Effector memory CD4-positive, alpha-beta T cell (primary cell): Measurements from ENCODE around the gene PBX1.

Source experiments
- DNase-seq, 3 donors: peaks; one replicate each; pipeline ENCODE4 v3.0.0-alpha.2; 2020
- H3K27ac ChIP-seq: 2 replicates; pipeline ENCODE4 v1.7.0; 2013; ENCODE audit warnings: mild to moderate bottlenecking, low read length, moderate library complexity; ENCODE audit not compliant: insufficient read depth, poor library complexity, severe bottlenecking
- H3K27me3 ChIP-seq: replicated peaks from 2 replicates; pipeline ENCODE4 v1.7.0; 2013; ENCODE audit warnings: mild to moderate bottlenecking, low read length; ENCODE audit not compliant: insufficient read depth, control insufficient read depth, poor library complexity, severe bottlenecking
- H3K36me3 ChIP-seq: 2 replicates; pipeline ENCODE4 v1.7.0; 2013; ENCODE audit warnings: mild to moderate bottlenecking, low read length, moderate library complexity; ENCODE audit not compliant: control insufficient read depth, insufficient read depth
- H3K4me1 ChIP-seq: 2 replicates; pipeline ENCODE4 v1.7.0; 2013; ENCODE audit warnings: low read length, mild to moderate bottlenecking; ENCODE audit not compliant: control insufficient read depth, insufficient read depth, poor library complexity, severe bottlenecking
- H3K4me3 ChIP-seq: 2 replicates; pipeline ENCODE4 v1.7.0; 2013; ENCODE audit warnings: low read length, low read depth, mild to moderate bottlenecking; ENCODE audit not compliant: insufficient read depth, poor library complexity, severe bottlenecking
- H3K9me3 ChIP-seq: 2 replicates; pipeline ENCODE4 v1.7.0; 2013; ENCODE audit warnings: mild to moderate bottlenecking, low read length, moderate library complexity; ENCODE audit not compliant: control insufficient read depth

Gene PBX1

GRCh38 chr1:164687777-164688176 lies 128.8 kb downstream of the PBX1 start:
- H3K4me1 ChIP-seq = no peaks in the 10 kb centered on the region
- DNase-seq = no peak
- H3K27me3 ChIP-seq = no peaks in the 10 kb centered on the region
- H3K36me3 ChIP-seq = no peaks in the 10 kb centered on the region
- no peaks in the 10 kb centered on the region for H3K9me3 ChIP-seq
- no peak overlapping the region for H3K27ac ChIP-seq
- H3K4me3 ChIP-seq = no peak overlapping the region

GRCh38 chr1:164688791-164689190 lies 129.8 kb downstream of the PBX1 start:
- Histone ChIP-seq H3K27me3 (no peaks in the 10 kb centered on the region), H3K36me3 (no peaks in the 10 kb centered on the region), H3K9me3 (no peaks in the 10 kb centered on the region), H3K4me1 (no peaks in the 10 kb centered on the region), H3K27ac (no peak overlapping the region), H3K4me3 (no peak overlapping the region)
- no peak for DNase-seq

GRCh38 chr1:164689672-164690511 lies 130.9 kb downstream of the PBX1 start:
- Histone ChIP-seq H3K4me1 (no peaks in the 10 kb centered on the region), H3K4me3 (no peak overlapping the region), H3K27me3 (no peaks in the 10 kb centered on the region), H3K36me3 (no peaks in the 10 kb centered on the region), H3K9me3 (no peaks in the 10 kb centered on the region), H3K27ac (no peak overlapping the region)
- DNase-seq = no peak

- Histone ChIP-seq H3K36me3 (no peaks in the 10 kb centered on the region), H3K9me3 (no peaks in the 10 kb centered on the region), H3K4me1 (no peaks in the 10 kb centered on the region), H3K4me3 (no peak overlapping the region), H3K27ac (no peak overlapping the region), H3K27me3 (no peaks in the 10 kb centered on the region)
- DNase-seq = no peak
Observed at GRCh38 chr1:164692420-164692819, 133.4 kb downstream of the PBX1 start.

GRCh38 chr1:164693564-164694359 lies 134.8 kb downstream of the PBX1 start:
- Histone ChIP-seq H3K4me1 (no peaks in the 10 kb centered on the region), H3K4me3 (no peak overlapping the region), H3K27ac (no peak overlapping the region), H3K36me3 (no peaks in the 10 kb centered on the region), H3K9me3 (no peaks in the 10 kb centered on the region), H3K27me3 (no peaks in the 10 kb centered on the region)
- DNase-seq = no peak

- H3K27me3 ChIP-seq = no peaks in the 10 kb centered on the region
- H3K36me3 ChIP-seq = no peaks in the 10 kb centered on the region
- DNase-seq = no peak
- H3K9me3 ChIP-seq = no peaks in the 10 kb centered on the region
- H3K27ac ChIP-seq = no peak overlapping the region
- H3K4me3 ChIP-seq = no peak overlapping the region
- H3K4me1 ChIP-seq = no peaks in the 10 kb centered on the region
Observed at GRCh38 chr1:164694505-164694904, 135.5 kb downstream of the PBX1 start.

- DNase-seq = no peak
- H3K36me3 ChIP-seq = no peaks in the 10 kb centered on the region
- H3K4me3 ChIP-seq = no peak overlapping the region
- no peak overlapping the region for H3K27ac ChIP-seq
- H3K4me1 ChIP-seq = no peaks in the 10 kb centered on the region
- no peaks in the 10 kb centered on the region for H3K9me3 ChIP-seq
- H3K27me3 ChIP-seq = no peaks in the 10 kb centered on the region
Observed at GRCh38 chr1:164695956-164696665, 137.1 kb downstream of the PBX1 start.

- H3K36me3 ChIP-seq = no peaks in the 10 kb centered on the region
- H3K4me3 ChIP-seq = no peak overlapping the region
- no peaks in the 10 kb centered on the region for H3K27me3 ChIP-seq
- H3K4me1 ChIP-seq = no peaks in the 10 kb centered on the region
- no peaks in the 10 kb centered on the region for H3K9me3 ChIP-seq
- no peak for DNase-seq
- H3K27ac ChIP-seq = no peak overlapping the region
Observed at GRCh38 chr1:164699815-164700491, 141.0 kb downstream of the PBX1 start.

- Histone ChIP-seq H3K4me3 (no peak overlapping the region), H3K27ac (no peak overlapping the region), H3K4me1 (no peaks in the 10 kb centered on the region), H3K36me3 (no peaks in the 10 kb centered on the region), H3K27me3 (no peaks in the 10 kb centered on the region), H3K9me3 (no peaks in the 10 kb centered on the region)
- no peak for DNase-seq
Observed at GRCh38 chr1:164700683-164701082, 141.7 kb downstream of the PBX1 start.
